ENCODE data around the gene BAHD1.

DNA sequence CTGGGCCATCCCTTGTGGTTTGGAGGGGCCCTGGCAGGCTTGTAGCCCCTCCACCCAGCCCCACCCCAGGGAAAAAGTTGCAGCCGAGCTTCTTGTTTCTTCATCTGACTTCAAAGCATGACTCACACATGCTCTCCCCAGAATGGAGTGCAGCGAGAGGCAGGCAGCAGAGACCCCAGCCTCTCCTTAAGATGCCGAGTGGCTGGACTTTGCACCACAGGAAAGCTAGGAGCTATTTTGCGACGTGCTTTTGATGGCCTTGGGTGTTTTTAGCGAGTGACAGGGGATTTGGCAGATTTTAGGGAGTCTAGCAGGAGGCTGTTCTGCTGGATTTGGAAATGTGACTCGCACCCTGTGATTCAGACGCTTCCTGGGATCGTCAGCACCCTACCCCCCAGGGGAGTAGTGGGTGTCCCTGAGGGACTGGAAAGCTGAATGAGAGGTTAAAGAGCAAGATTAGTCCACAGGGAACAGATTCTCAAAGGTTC is 14.2 kb downstream of the BAHD1 start:
- TF ChIP-seq POLR2A (IDR thresholded peaks at IDR 0.05): no peak
- TF ChIP-seq, protein P1, sequence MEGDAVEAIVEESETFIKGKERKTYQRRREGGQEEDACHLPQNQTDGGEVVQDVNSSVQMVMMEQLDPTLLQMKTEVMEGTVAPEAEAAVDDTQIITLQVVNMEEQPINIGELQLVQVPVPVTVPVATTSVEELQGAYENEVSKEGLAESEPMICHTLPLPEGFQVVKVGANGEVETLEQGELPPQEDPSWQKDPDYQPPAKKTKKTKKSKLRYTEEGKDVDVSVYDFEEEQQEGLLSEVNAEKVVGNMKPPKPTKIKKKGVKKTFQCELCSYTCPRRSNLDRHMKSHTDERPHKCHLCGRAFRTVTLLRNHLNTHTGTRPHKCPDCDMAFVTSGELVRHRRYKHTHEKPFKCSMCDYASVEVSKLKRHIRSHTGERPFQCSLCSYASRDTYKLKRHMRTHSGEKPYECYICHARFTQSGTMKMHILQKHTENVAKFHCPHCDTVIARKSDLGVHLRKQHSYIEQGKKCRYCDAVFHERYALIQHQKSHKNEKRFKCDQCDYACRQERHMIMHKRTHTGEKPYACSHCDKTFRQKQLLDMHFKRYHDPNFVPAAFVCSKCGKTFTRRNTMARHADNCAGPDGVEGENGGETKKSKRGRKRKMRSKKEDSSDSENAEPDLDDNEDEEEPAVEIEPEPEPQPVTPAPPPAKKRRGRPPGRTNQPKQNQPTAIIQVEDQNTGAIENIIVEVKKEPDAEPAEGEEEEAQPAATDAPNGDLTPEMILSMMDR (IDR thresholded peaks at IDR 0.05): no peak
